ENCODE results near the gene RGPD8. TPM values are rescaled to one million over a fixed set of nuclear protein-coding genes. Genes with fewer than 3 reads are reported as not detected.

The RGPD8 gene
- total RNA-seq, 2 donors from 2014 or later = 30.3 to 53.3 TPM

DNA sequence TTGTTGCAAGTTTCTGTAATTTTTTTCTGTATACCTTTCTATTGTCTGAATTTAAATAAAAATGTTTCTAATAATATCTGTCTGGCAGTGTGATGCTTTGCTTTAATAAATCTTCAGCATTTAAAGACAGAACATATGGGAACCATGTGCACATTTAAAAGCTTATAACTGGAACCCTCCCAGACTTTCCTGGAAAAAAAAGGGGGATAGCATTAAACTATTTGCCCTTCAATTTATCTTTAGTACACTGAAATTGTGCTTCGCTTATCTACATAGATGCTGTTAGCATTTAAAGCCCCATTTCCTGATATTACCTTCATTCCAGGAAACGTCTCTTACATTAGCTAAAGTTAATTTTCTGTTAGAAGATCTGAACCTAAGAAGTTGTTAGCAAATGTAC, 93.5 kb downstream of the RGPD8 start:
- ATAC-seq (ENCODE audit: insufficient number of reproducible peaks, low FRiP score, low read depth) = no peak

GRCh38 chr2:112335600-112335999, 97.8 kb downstream of the RGPD8 start:
- H3K9me3 ChIP-seq = no peaks in the 10 kb centered on the region
- TF ChIP-seq CTCF (IDR thresholded peaks at IDR 0.05) = no peak
- H3K27me3 ChIP-seq (replicated peaks; ENCODE audit: insufficient read depth) = no peaks in the 10 kb centered on the region
- DNase-seq (ENCODE audit: low spot score) = no peak
- no peaks in the 10 kb centered on the region for H3K4me1 ChIP-seq (ENCODE audit: control insufficient read depth in 1 of 2, low read depth in 2 of 2)
- H3K36me3 ChIP-seq = no peaks in the 10 kb centered on the region
- no peak overlapping the region for H3K27ac ChIP-seq
- ATAC-seq (ENCODE audit: insufficient number of reproducible peaks, low FRiP score, low read depth) = no peak
- no peak overlapping the region for H3K4me3 ChIP-seq

More for the DNA sequence above, 93.5 kb downstream of the RGPD8 start:
- TF ChIP-seq CTCF (IDR thresholded peaks at IDR 0.05) = no peak
- no peak overlapping the region for H3K4me3 ChIP-seq
- no peaks in the 10 kb centered on the region for H3K36me3 ChIP-seq
- no peaks in the 10 kb centered on the region for H3K9me3 ChIP-seq
- H3K27ac ChIP-seq = no peak overlapping the region
- H3K27me3 ChIP-seq (replicated peaks; ENCODE audit: insufficient read depth) = no peaks in the 10 kb centered on the region
- no peak for DNase-seq (ENCODE audit: low spot score)
- no peaks in the 10 kb centered on the region for H3K4me1 ChIP-seq (ENCODE audit: control insufficient read depth in 1 of 2, low read depth in 2 of 2)

GRCh38 chr2:112332123-112332696, 101.2 kb downstream of the RGPD8 start:
- no peak for ATAC-seq (ENCODE audit: insufficient number of reproducible peaks, low FRiP score, low read depth)
- no peaks in the 10 kb centered on the region for H3K4me1 ChIP-seq (ENCODE audit: control insufficient read depth in 1 of 2, low read depth in 2 of 2)

DNA sequence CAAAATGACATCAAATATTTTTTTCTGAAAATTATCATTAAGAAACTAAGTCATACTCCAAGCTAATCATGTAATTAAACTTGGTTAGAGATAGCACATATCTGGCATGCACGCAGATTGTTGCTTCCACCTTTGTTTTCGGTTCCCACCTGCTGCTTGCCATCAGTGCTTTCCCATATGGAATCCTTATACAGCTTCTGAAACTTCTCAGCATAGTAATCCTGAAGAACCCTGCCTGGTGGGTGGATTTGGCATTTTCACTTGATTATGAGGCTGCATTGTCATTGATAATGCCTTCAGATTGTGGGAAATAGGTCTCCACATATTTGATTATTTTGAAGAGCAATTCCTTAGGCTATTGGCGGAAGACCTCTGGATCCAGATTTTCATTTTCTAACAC, 110.5 kb downstream of the RGPD8 start:
- no peak for TF ChIP-seq CTCF (IDR thresholded peaks at IDR 0.05)
- ATAC-seq (ENCODE audit: insufficient number of reproducible peaks, low FRiP score, low read depth) = no peak
- Histone ChIP-seq H3K36me3 (peaks cover 6% of the 10 kb centered on the region), H3K9me3 (no peaks in the 10 kb centered on the region), H3K27ac (no peak overlapping the region), H3K4me3 (no peak overlapping the region), H3K4me1 (ENCODE audit: control insufficient read depth in 1 of 2, low read depth in 2 of 2) (peaks cover 0 to 25% of the 10 kb centered on the region in 2 donors), H3K27me3 (replicated peaks; ENCODE audit: insufficient read depth) (no peaks in the 10 kb centered on the region)
- DNase-seq (ENCODE audit: low spot score) = no peak

More at GRCh38 chr2:112332123-112332696, 101.2 kb downstream of the RGPD8 start:
- H3K36me3 ChIP-seq = no peaks in the 10 kb centered on the region
- DNase-seq (ENCODE audit: low spot score) = no peak
- H3K27ac ChIP-seq = no peak overlapping the region
- no peaks in the 10 kb centered on the region for H3K27me3 ChIP-seq (replicated peaks; ENCODE audit: insufficient read depth)
- no peak overlapping the region for H3K4me3 ChIP-seq
- H3K9me3 ChIP-seq = no peaks in the 10 kb centered on the region
- TF ChIP-seq CTCF (IDR thresholded peaks at IDR 0.05) = no peak

GRCh38 chr2:112321375-112322320, 111.8 kb downstream of the RGPD8 start:
- H3K4me1 ChIP-seq (ENCODE audit: control insufficient read depth in 1 of 2, low read depth in 2 of 2) = peaks cover 3 to 38% of the 10 kb centered on the region in 2 donors
- ATAC-seq (ENCODE audit: insufficient number of reproducible peaks, low FRiP score, low read depth) = peak; percentile 79
- TF ChIP-seq CTCF (IDR thresholded peaks at IDR 0.05) = no peak
- no peaks in the 10 kb centered on the region for H3K9me3 ChIP-seq
- no peaks in the 10 kb centered on the region for H3K27me3 ChIP-seq (replicated peaks; ENCODE audit: insufficient read depth)
- no peak for DNase-seq (ENCODE audit: low spot score)
- H3K27ac ChIP-seq = peak overlapping the region; percentile 77 to 79
- peaks cover 6% of the 10 kb centered on the region for H3K36me3 ChIP-seq
- H3K4me3 ChIP-seq = peak overlapping the region; percentile 44

Data from thoracic aorta (tissue), 2 donors.